ENCODE results near the gene ANTKMT. TPM values are rescaled to one million over a fixed set of nuclear protein-coding genes. Genes with fewer than 3 reads are reported as not detected.
"Not testable (repeated sequence)": the region's sequence is repeated elsewhere in the genome, so short reads cannot be mapped to it uniquely, and the experiment has no call there.

The ANTKMT gene
- total RNA-seq, 1 donor from 2014 or later, result 30.9 TPM

DNA sequence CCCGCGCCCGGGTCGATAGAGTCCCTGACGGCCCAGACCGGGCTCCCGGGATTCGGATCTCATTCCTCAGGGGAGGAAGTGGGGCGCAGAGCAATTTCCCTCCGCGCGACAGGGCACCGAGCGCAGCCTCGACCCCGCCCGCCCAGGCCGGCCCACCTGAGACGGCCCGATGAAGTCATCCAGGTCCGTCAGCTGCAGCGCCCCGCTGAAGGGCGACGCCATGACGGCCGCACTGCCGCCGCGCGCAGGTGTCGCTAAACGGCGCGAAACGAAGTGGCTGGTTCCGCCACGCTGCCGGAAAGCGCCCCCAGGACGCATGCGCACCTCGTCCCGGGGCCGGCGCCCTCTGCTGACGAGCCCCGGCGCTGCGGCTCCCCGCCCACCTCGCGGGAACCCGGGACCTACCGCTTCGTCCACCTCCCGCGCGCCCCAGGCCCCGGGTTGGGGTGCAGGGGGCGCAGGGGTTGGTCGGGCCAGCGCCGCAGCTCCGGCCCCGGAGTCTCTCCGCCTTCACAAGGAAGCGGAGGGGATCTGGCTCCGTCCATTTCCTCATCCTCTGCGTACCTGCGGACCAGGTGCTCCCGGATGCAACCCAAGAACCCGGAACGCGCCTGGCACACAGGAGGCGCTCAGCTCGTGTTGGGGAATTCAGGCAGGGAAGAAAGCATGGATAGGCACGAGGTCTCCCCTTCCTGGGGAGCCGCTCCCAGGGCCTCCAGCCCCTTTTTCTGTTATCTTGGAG lies 20.0 kb downstream of the ANTKMT start, which contains the start of gene CIAO3:
CIAO3 (minus strand) TSS at position 234 of the 742 bp plus-strand sequence; CDS start at position 222, 12 bp downstream.
- peak; percentile 98 for DNase-seq (ENCODE audit: low spot score)

DNA sequence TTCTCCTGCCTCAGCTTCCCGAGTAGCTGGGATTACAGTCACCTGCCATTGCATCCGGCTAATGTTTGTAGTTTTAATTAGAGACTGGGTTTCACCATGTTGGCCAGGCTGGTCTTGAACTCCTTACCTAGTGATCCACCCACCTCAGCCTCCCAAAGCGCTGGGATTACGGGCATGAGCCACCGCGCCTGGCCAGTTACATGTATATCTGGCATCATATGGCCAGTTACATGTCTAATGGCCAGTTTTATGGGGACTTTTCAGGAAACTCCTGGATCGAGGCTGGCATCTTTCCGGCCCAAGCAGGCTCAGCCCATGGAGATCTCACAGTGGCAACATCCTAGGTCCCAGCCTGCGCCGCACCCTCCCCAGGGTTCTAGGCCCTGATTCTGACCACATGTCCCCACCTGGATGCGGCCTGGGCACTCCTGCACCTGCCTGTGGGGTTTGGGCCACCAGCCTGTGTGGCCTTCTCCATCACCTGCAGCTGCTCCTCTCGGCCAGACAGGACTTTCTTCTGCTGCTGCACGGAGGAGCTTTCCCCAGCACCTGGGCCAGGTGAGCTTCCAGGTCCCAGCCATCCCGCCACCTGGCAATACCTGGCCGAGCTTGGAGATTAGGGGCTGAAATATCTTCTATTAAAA lies 21.2 kb downstream of the ANTKMT start:
- no peak for DNase-seq (ENCODE audit: low spot score)

DNA sequence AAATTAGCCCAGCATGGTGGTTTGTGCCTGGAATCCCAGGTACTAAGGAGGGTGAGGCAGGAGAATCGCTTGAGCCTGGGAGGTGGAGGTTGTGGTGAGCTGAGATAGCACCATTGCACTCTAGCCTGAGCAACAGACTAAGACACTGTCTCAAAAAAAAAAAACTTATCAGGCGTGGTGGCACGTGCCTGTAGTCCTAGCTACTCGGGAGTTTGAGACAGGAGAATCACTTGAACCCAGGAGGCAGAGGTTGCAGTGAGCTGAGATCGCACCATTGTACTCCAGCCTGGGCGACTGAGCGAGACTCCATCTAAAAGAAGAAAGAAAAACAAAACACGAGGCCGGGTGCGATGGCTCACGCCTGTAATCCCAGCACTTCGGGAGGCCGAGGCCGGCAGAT lies 21.9 kb downstream of the ANTKMT start:
- DNase-seq (ENCODE audit: low spot score), result not testable (repeated sequence)

DNA sequence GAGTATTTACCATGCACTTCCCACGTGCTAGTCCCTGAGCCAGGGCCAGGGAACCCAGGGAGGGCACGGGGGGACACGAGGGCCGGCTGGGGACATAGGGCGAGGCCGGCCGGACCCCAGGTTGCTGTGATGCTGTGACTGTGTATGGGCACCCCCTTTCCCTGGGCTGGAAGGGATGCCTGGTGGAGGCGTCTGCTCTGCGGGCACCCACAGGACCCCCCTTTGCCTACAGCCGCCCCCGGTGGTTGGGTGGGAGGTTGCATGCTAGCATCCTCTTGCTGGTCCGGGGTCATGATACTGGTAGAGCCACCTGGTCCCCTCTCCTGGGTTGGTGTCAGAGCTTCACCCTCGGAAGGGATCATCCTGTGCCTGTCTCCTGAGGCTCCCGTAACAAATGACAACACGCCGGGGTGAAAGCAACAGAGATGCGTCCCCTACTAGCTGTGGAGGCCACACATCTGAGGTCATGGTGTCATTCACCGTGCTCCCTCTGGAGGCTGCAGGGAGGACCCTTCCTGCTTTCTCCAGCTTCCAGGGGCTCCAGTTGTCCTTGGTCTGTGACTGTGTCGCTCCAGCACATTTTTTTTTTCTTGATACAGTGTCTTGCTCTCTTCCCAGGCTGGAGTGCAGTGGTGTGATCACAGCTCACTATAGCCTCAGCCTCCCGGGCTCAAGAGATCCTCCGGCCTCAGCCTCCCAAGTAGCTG lies 23.0 kb downstream of the ANTKMT start:
- DNase-seq (ENCODE audit: low spot score), result no peak

DNA sequence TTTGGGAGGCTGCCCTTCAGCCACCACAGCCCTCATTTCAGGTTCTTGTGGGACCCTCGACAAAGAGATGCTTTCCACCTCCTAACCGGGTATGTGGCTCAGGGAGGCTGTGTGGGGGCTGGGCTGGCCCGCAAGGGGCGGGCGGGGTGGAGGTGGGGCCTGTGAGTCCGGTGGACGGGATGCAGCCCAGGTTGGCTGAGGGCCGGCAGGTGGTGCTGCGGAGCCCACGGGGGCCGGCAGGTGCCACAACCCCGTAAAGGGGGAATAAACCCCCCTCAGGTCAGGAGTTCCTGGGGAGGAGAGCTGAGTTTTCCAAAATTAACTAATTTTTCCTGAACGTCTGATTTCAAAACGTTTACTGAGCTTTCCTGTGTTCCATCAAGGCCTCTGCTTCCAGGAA lies 24.8 kb downstream of the ANTKMT start:
- no peak for DNase-seq (ENCODE audit: low spot score)

DNA sequence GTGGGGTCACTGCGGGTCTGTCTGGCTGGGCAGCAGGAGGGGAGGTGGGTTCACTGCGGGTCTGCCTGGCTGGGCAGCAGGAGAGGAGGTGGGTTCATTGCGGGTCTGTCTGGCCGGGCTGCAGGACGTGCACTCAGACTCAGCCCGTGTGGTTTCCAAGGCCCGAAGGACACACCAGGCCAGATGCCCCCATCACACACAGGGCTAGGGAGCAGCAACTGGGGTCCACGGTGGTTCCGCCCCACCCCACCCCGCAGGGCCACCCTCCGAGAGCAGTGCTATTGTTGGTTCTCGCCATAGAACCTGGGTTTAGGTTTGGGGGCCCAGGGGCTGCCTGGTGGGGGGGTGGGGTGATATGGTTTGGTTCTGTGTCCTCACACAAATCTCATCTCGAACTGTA lies 25.7 kb downstream of the ANTKMT start:
- no peak for DNase-seq (ENCODE audit: low spot score)

DNA sequence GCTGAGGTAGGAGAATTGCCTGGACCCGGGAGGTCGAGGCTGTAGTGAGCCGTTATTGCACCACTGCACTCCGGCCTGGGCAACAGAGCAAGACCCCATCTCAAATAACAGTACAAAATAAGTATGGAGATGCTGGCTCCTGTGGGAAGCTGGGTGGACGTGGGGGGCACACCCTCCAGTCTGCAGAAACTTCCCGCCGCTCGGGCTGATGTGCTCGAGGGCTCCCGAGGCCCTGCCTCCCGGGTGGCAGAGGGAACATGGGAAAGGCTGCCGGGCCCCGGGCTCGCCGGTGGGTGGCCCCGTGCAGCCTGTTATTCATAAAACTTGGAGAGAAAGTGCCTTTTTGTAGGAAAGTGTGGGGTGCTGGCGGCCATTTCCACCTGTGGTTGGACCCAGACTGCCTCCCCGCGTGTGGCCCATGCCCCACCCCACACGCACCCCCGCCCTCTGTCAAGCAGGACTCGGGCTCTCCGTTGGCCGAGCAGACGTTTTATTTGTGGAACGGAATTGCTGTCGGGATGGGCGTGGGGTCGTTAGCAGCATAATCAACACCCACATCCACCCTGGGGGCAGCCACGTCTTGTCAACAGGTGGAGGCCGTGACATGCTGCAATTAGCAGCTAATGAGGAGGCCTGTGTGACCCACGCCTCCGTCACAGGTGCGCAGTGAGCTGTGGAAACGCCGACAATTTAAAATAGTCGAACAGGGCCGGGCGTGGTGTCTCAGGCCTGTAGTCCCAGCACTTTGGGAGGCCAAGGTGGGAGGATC lies 27.2 kb downstream of the ANTKMT start:
- DNase-seq (ENCODE audit: low spot score), result no peak

DNA sequence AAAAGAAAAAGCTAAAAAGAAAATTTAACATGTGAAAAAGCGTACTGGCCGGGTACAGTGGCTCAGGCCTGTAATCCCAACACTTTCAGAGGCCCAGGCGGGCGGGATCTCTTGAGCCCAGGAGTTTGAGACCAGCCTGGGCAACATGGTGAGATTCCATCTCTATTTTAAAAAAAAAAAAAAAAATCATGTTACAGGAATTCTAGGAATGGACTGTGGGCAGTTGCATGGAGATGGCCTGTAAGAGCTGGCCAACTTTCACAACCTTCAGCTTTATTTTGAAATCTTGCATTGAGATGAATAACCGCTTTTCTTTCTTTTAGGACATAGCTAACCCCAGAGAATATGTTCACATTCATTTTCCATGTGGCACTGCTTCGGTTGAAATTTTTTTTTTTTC lies 28.1 kb downstream of the ANTKMT start:
- DNase-seq (ENCODE audit: low spot score), result no peak

DNA sequence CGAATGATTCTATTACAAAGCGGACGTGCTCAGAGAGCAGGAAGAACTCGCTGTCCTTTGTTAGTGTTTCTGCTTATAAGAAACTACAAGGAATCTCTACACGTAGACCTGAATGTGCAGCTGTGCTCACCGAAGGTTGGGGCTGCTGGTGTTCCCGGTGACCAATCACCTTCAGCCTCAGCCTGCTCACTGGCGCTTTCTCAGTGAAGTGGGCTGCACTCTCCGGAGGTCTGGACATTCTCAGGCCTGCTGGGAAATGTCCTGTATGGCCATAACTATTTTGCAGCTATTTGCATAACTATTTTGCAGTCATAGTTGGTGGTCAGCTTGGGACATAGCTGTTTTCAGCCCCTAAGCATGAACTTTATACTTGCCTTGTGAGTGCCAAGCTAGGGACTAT lies 29.5 kb downstream of the ANTKMT start:
- no peak for DNase-seq (ENCODE audit: low spot score)

DNA sequence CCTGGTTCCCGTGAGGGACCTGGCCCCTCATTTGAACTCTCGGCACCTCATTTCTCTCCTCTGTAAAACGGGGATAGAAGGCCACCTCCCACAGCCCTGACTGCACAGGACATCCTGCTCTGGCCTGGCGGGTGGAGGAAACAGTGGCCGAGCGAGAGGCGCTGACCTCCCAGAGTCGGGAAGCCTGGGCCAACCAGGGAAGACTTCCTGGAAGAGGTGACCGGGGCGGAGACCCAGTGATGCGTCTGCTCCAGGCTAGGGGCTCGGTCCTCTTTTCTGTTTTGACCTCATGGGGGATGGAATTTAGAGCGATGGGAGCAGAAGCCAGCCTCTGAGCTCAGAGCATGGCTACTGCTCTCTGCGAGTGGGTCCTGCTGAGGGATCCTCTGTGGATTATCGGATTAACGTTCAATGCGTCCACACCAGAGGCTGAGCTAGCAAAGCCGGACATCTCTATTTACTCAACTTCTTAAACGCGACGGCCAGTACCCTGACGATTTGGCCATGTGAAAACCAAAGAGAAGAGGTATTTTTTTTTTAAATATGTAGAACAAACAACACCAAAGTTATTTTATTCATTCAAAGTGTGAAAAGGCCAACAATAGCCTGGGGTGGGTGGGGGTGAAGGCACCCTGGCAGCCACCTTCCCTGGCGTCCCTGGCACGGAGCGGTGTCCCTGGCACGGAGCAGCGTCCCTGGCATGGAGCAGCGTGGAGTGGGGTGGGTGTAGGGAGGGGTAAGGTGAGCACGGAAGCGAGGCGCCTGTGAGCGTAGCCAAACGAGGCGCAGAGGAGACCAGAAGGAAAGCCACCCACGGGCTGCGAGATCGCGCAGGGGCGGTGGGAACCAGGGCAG lies 30.4 kb downstream of the ANTKMT start:
- DNase-seq (ENCODE audit: low spot score), result no peak

DNA sequence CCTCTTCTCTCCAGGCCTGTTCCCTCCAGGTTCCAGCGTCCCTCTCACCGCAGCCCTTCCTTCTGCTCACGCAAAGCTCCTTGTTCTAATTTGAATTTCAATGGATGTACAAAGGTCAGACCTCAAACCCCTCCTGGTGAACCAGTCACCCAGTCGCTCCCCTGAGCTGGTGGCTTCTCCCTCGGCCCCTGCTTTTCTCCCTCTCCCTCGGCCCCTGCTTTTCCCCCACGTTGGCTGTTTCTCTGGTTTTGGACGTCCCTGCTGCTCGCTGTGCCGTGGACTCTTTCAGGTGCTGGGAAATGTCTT lies 31.0 kb downstream of the ANTKMT start:
- no peak for DNase-seq (ENCODE audit: low spot score)

DNA sequence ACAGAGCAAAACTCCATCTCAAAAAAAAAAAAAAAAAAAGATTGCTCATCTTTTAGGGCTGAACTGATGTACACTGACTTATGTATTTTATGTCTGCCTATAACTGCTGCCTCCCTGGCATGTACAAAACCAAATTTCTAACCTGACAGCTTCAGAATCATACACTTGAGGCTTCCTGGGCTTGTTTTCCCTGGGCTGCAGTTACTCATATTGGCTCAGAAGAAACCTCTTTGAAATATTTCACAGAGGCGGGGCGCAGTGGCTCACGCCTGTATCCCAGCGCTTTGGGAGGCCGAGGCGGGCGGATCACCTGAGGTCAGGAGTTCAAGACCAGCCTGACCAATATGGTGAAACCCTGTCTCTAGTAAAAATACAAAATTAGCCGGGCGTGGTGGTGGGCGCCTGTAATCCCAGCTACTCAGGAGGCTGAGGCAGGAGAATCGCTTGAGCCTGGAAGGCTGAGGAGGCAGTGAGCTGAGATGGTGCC lies 33.2 kb downstream of the ANTKMT start:
- DNase-seq (ENCODE audit: low spot score), result not testable (repeated sequence)

DNA sequence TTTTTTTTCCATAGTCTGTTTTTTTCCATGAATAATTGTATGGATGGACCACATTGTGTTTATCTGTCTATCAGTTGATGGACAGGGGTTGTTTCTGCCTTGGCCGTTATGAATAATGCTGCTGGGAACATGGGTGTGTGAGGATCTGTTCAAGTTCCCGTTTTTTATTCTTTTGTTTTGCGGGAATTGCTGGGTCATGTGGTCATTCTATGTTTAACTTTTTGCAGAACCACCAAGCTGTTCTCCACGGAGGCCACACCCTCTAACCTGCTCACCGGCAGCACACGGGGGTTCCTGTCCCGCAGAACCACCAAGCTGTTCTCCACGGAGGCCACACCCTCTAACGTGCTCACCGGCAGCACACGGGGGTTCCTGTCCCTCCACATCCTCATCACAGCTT lies 33.7 kb downstream of the ANTKMT start:
- DNase-seq (ENCODE audit: low spot score), result no peak

DNA sequence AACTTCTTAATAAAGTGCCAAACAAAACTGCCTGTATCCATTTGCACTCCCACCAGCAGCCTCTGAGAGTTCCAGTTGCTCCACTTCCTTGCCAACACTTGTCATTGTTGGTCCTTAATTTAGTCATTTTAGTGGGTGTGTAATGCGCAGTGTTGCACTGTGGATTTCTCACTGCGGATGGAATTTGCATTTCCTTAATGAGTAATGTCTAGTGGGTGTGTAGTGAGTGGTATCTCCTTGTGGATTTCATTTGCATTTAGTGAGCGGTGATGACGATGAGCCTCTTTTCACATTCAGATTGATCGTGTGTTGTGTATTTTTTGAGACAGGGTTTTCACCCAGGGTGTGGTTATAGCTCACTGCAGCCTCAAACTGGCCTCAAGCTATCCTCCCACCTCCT lies 35.5 kb downstream of the ANTKMT start:
- no peak for DNase-seq (ENCODE audit: low spot score)

DNA sequence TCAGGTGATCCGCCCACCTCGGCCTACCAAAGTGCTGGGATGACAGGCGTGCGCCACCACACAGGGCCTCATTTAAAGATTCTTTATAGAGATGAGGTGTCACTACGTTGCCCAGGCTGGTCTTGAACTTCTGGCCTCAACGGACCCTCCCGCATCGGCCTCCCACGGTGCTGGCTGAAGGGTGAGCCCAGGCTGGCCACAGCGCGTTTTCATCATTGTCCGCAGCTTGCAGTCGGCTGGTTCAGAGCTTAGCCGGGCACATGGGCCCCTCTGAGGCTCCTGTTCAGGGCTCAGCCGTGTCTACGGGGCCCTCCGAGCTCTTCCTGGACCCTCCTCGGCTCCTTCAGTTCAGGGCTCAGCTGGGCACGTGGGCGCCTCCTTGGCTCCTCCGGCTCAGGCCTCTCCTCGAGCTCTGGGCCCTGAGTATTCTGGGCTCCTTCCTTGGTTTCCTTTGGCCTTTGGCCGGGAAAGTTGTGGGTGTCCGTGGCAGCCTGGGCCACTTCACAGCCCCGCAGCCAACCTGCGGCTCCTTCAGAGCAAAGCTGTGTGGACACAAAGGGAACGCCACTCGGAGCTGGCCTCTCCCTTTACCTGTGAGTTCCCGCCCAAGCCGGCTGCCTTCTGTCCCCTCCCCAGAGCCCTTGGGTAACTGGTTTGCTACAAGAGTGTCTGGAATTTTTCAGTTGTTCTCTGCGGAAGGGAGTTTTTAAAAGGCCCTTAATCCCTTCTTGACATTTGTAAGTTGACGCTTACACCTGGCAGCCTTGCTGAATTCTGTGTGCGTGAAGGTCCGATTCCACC lies 38.4 kb downstream of the ANTKMT start:
- no peak for DNase-seq (ENCODE audit: low spot score)

DNA sequence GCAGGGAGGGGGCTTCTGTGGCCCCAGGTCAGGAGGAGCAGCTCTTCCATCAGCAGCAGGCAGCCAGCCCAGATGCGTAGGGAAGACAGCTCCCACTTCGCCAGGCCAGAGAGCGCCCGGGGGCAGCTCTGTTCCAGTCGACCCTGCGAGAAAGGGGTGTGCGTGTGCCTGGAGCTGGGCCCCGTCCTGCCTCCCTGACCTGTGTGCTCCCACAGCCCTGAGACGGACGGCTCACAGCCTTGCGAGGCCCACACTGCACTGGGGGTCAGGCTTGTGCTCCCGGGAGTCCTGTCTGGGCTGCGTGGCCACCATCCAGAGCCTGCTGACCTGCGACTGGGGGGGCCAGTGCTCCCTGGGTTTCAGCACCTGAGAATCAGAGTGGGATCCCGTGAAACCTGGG lies 39.1 kb downstream of the ANTKMT start:
- DNase-seq (ENCODE audit: low spot score), result no peak

DNA sequence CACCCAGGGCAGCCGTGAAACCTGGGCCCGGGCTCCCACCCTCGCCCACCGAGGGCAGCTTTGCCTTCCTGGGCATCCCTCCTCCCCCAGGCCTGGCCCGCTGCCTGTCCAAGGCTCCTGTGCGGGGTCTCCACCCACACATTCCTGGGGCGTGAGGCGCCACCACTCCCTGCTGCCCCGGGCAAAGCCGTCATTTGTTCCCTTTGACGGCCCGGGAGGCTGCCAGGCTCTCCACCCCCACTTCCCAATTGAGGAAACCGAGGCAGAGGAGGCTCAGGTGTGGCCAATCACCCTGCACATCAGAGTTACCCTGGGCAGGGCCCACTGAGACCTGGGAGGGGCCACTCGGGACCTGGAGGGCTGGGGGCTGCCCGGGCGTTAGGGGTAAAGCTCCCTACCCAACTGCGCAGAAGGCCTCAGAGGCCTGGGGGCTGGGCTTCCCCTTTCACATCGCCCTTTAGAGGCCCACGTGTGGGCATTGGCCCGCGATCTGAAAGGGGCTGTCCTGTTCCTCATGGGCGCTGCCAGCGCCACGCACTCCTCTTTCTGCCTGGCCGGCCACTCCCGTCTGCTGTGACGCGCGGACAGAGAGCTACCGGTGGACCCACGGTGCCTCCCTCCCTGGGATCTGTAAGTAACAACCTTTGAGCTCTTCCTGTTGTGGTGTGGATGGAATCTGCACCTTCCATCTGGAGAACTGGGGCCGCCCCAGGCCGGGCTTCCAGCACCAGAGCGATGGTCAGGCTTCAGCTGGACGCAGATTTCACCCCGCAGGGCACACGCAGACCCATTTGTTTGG lies 39.8 kb downstream of the ANTKMT start, which contains the start of gene MSLN:
MSLN (plus strand) TSS at position 190 of the 799 bp plus-strand sequence. CDS start 1,947 bp downstream, outside the sequence.
- no peak for DNase-seq (ENCODE audit: low spot score)

DNA sequence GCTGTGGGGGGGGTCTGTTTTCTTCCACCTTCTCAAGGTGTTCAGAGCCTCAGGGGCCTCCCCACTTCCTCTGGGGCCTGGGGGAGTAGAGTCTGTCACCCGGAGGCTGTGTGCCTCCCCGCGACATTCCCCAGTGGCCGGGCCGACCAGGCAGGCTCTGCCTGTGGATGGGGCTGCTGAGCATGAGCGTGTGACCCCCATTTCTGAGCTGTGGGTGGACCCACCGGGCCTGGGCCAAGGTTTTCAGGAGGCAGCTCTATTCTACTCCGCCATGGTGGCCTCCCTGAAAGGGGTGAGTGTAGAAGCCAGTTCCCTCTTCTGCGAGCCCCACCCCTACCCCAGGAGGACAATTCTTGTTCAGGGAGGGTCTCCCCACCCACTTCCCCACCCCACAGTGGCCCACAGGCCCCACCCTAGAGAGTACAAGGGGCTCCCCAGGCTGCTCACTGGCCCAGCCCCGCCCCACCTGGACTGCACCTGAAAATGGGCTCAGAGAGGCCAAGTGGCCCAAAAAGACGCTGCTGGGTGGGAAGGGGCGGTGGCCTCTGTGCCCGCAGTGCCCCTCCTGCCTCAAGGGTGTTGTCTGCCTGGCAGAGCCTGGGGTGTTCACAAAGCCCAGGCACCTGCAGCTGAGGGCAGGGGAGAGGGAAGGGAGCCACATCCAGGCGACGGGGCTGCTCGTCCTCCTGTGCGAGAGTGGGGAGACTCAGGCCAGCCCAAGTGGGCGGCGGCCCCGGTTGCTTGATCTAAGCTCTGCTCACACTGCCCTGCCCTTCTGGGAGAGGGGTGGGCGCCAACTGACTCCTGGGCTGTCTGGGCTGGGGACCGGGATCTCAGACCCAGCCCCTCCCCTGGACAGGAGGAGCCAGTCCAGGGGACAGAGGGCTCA lies 40.9 kb downstream of the ANTKMT start:
- DNase-seq (ENCODE audit: low spot score), result no peak

Measured in mesenteric fat pad (tissue), 1 donor.